HG03521 (cell line): Measurements from ENCODE around the gene MGAT5B.

Experiments used
- ATAC-seq: cut with Tn5 transposase; IDR thresholded peaks from one replicate; pipeline ENCODE4 v1.9.1; 2021; ENCODE audit warnings: mild to moderate bottlenecking, moderate library complexity; ENCODE audit not compliant: unreplicated experiment

MGAT5B gene

DNA sequence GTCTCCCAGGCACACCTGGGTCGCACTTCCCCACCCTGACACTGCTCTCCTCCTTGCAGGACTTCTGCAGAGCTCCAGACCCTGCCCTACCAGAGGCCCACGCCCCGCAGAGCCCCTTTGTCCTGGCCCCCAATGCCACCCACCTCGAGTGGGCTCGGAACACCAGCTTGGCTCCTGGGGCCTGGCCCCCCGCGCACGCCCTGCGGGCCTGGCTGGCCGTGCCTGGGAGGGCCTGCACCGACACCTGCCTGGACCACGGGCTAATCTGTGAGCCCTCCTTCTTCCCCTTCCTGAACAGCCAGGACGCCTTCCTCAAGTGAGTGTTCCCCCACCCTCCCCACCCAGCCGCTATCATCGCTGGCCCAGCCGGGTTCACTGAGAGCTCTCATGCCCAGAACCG is 79.6 kb downstream of the MGAT5B start:
- no peak for ATAC-seq

DNA sequence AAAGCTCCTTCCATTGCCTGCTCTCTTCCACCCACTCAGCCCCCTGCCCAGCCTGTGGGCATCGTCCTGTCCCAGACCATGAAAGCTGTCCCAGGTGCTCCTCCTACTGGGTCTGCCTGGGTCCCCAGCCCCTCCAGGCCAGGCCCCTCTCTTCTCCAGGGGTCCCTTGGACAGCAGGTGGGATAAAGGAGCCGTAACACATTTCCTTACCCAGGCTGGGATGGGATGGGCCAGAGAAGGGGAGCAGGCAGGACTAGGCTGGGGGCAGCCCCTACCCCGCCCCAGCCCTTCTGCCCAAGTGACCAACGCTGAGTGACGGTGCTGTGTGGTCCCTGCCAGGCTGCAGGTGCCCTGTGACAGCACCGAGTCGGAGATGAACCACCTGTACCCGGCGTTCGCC is 80.1 kb downstream of the MGAT5B start:
- ATAC-seq: no peak

DNA sequence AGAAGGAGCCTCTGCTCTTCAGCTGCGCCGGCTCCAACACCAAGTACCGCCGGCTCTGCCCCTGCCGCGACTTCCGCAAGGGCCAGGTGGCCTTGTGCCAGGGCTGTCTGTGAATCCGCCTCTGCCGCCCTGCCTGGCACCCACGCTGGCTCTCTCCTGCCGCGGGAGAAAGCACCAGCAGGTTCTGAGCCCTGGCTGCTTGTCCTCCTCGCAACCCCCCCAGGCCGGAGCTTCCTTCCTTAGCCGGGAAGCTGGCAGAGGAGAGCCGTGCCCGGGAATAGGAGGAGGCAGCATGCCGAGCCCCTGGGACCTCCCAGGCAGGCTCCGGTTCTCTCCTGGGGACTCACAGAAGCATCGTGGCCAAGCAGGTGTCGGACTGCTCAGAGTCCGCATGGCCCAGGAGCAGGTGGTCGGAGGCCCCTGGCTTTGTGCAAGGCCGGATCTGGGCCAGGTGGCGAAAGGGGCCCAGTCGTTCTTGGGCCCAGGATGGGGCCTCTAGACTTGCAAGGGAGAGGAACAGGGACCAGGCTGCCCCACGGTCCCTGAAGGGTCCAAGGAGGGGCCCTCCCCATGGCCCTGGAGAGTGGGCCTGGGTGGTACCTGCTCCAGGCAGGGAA is 80.6 kb downstream of the MGAT5B start:
- no peak for ATAC-seq

DNA sequence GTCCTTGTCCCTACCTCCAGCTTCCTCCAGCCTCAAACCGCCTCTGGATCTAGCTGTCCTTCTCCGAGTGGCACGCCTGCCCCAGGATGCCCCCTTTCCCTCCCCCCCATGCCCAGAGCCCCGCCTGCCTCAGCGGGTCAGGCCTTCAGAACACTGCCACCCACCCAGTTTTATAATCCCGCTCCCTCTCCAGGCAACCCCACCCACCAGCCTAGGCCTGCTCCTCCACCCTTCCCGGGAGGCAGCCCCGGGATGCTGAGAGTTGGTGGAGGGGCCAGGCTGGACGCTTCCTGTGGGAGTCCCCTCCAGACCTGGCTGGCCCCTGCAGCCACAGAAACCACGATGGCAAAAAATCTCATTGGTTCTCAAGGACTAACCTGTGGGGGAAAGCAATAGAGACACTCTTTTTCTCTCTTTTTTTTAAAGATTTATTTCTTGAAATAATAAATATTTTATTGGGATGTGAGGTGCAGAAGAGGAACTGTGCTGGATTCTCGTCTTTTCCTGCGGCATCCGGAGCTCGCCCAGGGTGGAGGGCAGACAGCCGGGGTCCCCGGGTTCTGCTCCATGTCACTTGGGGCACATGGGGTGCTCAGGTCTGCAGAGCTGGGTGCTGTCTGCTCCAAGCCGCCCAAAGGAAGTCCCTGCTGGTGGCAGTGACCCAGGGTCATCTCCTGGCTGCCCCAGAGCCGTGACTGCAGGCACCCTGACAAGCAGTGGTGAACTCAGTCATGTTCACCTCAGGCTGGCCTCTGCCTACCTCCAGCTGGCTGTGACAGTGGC is 81.9 kb downstream of the MGAT5B start:
- no peak for ATAC-seq

DNA sequence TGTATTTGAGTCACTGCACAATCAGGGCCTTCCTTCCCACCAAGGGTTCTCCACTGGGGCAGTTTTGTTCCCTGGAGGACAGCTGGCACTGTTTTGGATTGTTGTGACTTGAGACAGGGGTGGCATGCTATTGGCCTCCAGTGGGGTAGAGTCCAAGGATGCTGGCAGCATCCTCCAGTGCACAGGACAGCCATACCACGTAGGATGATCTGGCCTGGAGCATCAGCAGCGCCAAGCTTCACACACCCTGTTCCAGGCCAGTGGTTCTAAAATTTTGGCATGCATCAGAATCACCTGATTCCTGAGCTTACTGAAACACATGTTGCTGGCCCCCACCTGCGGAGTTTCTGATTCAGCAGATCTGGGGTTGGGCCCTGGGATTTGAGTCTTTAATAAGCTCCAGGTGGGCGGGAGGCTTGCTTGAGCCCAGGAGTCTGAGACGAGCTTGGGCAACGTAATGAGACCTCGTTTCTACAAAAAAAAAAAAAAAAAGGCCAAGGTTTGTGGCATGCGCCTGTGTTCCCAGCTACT is 83.2 kb downstream of the MGAT5B start:
- no peak for ATAC-seq

DNA sequence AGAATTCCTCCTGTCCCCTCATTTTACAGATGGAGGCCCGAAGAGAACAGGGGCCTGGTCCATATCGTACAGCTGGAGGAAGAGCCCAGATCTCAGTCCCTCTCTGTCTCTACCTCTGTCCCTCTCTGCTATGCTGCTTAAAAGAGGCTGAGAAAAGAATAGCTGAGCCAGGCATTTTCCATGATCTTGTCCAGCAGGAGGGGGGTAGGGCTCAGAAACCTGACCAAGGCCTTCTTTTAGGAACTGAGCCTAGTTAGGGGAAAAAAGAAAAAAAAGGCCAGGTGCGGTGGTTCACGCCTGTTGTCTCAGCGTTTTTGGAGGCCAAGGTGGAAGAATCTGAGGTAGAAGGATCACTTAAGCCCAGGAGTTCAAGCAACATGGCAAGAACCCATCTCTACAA is 84.2 kb downstream of the MGAT5B start:
- no peak for ATAC-seq

DNA sequence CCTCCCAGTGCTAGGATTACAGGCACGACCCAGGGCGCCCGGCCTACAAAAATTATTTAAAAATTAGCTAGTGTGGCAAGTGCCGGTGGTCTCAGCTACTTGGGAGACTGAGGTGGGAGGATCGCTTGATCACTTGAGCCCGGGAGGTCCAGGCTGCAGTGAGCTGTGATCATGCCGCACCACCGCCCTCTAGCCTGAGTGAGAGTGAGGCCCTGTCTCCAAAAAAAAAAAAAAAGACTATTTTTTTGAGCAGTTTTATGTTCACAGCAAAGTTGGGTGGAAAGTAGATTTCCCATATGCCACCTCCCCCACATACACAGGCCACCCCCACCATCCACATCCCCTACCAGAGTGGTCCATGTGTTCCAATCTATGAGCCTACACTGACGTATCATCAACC is 84.9 kb downstream of the MGAT5B start:
- ATAC-seq: no peak

DNA sequence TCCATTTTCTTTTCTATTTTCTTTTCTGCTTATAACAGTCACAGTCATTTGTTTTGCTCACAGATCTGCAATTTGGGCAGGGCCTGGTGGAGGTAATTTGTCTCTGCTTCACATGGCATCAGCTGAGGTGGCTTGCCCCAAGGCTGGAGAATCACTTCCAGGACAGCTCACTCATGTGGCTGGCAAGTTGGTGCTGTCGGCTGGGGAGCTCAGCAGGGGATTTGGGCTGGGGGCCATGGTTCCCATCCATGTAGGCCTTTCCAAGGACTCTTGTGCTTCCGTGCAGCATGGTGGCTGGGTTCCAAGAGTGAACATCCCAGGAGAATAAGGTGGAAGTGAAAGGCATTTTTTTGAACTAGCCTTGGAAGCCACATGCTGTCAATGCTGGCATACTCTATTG is 85.7 kb downstream of the MGAT5B start:
- ATAC-seq: no peak

DNA sequence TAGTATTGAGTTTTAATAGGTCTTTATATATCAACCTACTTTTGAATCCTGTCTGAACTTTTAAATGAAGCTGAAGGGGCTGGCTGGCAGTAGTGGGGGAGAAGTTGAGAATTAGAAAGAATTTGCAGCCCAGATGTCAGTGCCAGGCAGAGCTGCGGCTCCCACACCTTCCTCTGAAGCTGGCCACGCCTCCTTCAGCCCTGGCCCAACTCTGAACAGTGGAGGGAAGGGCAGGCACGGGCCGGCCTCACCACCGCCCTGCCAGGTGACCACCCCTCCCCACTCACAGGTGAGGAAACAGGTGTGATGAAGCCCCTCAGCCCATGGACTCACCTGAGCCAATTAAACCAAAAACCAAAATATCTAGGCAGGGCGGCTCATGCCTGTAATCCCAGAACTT is 87.0 kb downstream of the MGAT5B start:
- ATAC-seq: no peak

DNA sequence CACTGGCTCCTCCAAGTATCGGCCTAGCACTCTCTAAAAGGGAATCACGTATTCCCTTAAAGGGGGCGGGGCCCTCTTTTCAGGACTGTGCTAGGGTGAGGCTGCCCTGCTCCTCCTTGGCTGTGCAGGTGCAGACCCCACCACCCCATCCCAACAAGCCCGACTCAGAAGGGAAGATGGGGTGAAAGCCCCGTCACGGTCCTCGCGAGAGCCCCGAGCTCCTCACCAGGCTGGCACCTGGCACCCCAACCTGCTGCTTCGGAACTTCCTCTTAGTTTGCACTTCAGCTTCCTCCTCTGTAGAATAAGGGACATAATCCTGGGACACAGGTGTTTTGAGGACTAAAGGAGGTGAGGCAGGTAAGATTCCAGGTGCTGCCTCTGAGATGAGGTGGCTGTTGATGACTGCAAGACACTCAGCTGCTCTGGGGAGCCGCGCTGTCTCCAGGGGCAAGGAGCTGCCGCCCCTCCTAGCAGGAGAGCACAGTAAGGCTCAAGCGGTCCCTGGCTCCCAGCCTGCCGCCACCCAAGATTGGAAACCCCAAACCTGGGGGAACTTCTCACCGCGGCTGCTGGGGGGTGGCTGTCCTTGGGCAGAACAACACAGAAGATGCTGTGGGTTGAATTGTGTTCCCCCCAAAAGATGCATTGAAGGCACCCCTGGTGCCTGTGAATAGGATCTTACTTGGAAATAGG is 88.8 kb downstream of the MGAT5B start:
- no peak for ATAC-seq

DNA sequence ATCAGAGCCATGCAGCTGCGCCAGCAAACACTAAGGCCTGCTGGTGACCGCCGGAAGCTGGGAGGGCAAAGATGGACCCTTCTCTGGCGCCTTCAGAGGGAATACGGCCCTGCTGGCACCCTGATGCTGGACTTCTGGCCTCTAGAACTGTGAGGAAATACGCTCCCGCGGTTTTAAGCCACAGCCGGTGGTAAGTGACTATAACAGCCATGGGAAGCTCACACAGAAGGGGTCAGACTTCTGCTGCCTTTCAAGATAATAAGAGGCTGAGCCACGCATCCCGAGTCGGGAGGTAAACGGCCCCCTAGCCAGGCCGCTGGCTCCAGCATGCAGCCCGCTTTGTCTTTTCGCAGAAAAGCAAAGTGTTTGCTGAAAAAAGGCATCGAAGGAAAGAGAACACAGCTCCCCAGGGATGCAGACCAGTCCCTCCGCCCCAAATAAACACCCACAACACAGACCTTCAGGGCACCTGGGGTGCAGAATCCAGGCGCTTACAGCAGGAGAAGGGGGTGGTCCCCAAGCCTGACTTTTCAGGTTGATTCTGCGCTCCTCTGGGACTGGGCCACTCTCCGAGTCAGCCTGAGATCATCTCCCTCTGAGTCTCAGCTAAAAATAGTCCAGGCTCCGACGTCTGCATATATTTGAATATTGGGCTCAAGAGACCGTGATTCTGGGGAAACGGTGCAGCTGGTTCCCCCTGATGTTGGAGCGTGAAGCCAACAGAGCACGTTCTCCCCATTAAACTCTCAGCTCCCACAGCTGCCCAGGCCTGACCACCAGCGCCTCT is 89.7 kb downstream of the MGAT5B start:
- ATAC-seq: no peak

DNA sequence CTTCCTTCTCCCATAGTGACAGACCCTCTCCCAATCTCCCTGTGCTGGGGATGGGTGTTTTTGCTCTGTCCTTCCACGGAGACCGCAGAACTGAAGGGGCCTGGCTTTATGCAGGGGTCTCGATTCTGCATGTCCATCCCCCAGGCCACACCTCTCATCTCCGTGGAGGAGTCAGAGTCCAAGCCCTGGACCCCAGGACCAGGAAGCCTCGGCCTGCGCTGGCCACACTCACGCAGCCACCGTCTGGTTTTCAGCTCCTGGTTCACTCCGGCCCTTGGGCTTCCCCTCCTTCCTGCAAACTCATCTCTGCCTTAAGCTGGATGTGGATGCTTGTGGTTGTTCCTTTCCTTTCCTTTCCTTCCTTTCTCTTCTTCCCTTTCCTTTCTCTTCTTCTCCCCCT is 90.8 kb downstream of the MGAT5B start:
- no peak for ATAC-seq

DNA sequence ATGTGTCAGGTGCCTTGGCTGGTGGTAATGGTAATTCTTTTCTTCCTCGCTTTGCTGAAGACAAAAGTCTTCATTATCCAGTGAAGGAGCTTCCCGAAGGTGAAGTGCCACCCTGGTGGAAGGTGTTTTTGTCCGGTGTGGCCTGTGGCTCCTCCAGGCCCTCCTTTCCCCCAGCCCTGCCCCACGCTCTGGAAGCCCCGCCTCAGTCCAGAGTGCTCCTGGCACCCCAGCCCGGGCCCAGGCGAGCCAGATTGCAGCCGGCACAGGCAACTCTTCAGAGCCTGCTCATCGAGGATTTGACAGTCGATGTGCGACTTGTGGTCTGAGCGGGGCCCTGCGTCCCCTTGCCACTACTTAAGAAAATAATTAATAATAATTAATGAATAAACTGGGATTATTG is 93.7 kb downstream of the MGAT5B start:
- ATAC-seq: no peak

DNA sequence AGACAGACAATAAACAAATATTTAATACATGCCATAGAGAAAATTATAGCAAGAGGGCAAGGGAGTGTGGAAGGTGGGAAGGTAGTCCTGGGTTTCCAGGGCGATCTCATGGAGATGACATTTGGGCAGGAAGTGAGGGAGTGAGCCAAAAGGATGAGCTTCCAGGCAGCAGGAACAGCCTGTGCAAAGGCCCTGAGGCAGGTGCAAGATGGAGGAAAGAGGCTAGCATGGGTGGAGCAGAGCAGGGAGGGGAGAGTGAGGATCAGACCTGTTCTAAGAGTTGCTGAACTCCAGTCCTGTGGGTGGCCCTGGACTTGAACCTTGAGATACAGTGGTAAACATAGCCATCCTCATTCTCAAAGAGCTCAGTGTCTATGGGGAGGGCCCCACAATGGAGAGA is 94.7 kb downstream of the MGAT5B start:
- no peak for ATAC-seq

DNA sequence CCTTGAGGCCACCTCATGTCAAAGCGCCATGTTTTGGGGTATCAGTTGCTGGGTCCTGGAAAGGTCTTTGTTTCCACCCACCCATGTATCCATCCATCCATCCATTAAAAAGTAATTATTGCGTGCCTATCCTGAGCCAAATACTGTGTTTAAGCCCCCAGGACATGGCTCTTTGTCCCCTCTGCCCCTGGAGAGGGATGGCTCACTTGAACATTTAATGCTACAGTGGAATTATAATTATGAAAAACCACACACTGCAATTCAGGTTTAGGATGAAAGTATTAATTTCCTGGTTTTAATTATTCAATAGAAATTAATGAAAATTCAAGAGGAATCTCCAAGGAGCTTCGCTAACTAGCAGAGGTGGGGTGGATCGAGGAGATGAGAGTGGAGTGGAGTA is 97.8 kb downstream of the MGAT5B start:
- no peak for ATAC-seq

DNA sequence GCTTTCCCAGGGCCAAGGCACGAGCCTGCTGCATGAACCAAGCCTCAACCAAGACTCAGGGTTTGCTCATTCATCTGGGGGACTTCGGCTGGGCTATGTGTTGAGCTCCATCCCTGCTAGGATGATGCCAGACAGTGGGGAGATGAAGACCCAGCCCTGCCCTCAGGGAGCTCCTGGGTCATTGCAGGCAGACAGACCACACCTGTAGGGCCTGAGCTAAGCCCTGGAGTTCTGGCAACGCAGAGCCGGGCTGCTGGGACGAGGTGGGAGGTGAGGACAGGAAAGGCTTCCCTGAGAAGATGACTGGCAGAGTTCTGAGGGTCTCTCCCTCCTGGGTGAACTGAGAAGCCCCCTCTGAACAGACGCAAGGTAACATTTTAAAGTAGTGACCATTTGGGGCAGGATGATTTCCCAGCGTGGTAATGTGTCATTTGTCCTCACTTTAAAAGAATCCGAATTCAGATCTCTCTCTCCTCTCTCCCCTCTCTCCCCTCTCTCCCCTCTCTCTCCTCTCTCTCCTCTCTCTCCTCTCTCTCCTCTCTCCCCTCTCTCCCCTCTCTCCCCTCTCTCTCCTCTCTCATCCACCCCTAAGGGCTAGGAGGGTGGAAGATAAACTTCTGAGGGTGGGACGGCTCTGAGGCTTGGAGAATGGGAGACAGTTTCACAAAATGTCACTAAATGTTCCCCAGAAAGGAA is 98.4 kb downstream of the MGAT5B start:
- ATAC-seq: no peak

DNA sequence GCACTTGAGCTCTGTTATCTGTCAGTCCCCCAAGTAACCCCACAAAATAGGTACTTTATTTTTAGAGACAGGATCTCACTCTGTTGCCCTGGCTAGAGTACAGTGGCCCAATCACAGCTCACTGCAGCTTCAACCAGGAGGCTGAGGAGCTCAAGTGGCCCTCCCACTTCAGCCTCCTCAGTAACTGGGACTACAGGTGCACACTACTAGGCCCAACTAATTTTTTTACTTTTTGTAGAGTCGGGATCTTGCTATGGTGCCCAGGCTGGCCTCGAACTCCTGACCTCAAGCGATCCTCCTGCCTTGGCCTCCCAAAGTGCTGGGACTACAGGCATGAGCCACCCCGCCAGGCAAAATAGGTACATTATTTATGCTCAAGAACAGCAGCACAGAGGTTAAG is 99.6 kb downstream of the MGAT5B start:
- ATAC-seq: no peak

DNA sequence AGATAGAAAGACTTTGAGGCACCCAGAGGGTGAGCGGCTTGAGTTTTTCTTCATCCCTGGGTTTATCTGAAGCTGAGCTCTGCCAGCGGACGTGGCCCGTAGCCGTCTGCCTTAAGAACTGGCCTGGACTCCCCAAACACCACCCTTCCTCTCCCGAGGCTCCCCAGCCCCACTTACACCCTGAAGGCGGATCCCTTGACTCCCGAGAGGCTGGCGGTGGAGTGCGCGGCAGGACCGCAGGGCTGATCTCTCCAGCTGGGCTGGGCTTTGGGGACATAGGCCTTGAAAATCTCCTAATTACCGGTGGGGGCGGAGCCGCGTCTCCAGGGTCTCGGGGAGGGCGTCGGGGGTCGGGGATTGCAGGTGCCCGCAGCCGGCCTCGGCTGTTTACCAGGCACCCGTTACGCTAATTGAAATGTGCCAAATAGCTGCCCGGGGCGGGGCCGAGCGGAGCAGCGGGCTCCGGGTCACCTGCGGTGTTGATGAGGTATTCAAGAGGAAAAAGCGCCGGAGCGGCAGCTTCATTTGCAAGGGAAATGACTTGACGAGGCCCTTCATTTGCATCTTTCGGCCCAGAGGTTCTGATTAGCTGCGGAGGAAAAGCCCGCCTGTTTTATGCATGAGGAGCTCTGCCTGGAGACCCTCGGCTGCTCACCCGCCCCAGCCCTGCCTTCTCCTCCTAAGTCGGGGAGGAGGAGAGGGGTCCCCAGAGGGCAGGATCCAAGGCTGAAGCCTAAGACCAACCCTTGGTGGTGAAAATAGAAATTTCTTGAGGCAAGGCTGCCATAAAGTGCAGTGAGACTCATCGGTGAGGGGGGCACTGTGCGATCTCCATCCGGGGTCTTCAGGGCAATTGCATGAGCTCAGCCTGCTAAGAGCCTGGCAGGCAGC is 100.7 kb downstream of the MGAT5B start:
- no peak for ATAC-seq

DNA sequence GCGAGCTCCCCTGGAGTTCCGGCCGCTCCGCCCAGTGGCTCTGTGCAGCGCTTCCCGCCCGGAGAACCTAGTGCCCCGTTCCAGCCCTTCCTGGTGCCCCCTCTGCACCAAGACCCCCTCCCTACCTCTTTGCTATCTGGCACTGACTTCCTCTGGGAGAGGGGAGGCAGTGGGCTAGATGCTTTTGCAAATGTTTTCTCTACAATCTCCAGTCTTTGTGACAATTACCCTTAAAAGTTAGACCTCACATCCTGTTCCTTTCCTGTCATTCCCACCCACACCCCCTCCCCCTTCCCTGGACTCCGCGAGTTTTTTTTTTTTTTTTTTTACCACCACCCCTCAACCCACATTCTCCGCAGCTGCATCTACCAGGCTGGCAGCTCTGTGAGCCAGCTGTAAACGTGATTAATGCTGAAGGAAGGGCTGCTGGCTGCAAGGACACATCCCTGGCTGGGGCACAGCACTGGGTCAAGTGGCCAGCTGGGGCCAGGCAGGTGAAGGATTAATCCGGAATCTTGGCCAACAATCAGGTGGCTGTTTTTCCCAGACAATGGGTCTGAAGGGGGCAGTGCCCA is 101.5 kb downstream of the MGAT5B start:
- ATAC-seq: no peak
